Ovary (tissue), 3 donors: Measurements from ENCODE around the gene PRKCE.

Experiments
- CTCF ChIP-seq, 3 donors: fragments of 450-650 bp in 2 of 3; fragments of 200-600 bp in 1 of 3; IDR thresholded peaks; one replicate each; pipeline versions ENCODE4 v1.5.1 to v1.8.0; 2016 to 2022; ENCODE audit warnings: antibody characterized with exemption in 3 of 3, mild to moderate bottlenecking in 1 of 3
- EP300 ChIP-seq: sonication (generic); formaldehyde crosslinking; IDR thresholded peaks from one replicate; pipeline ENCODE4 v1.6.1; 2017; ENCODE audit warnings: antibody characterized with exemption
- donor health status: DM: no; HTN: no; CAD: no.

GRCh38 chr2:45796500-45796899 is 145.0 kb downstream of the PRKCE start:
- TF ChIP-seq CTCF (IDR thresholded peaks at IDR 0.05) (no peak), EP300 (no peak)
